Activated CD8-positive, alpha-beta memory T cell treated with anti-CD3 and anti-CD28 coated beads for 1 hour (primary cell): ENCODE measurements around the gene CES2.
"Not testable (repeated sequence)": the region's sequence is repeated elsewhere in the genome, so short reads cannot be mapped to it uniquely, and the experiment has no call there.

Experiments
- DNase-seq, 2 donors: peaks; one replicate each; pipeline ENCODE4 v3.0.0-alpha.2; 2020; ENCODE audit warnings: low read depth in 1 of 2; ENCODE audit errors: extremely low read depth in 1 of 2

CES2 gene, protein sequence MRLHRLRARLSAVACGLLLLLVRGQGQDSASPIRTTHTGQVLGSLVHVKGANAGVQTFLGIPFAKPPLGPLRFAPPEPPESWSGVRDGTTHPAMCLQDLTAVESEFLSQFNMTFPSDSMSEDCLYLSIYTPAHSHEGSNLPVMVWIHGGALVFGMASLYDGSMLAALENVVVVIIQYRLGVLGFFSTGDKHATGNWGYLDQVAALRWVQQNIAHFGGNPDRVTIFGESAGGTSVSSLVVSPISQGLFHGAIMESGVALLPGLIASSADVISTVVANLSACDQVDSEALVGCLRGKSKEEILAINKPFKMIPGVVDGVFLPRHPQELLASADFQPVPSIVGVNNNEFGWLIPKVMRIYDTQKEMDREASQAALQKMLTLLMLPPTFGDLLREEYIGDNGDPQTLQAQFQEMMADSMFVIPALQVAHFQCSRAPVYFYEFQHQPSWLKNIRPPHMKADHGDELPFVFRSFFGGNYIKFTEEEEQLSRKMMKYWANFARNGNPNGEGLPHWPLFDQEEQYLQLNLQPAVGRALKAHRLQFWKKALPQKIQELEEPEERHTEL

DNA sequence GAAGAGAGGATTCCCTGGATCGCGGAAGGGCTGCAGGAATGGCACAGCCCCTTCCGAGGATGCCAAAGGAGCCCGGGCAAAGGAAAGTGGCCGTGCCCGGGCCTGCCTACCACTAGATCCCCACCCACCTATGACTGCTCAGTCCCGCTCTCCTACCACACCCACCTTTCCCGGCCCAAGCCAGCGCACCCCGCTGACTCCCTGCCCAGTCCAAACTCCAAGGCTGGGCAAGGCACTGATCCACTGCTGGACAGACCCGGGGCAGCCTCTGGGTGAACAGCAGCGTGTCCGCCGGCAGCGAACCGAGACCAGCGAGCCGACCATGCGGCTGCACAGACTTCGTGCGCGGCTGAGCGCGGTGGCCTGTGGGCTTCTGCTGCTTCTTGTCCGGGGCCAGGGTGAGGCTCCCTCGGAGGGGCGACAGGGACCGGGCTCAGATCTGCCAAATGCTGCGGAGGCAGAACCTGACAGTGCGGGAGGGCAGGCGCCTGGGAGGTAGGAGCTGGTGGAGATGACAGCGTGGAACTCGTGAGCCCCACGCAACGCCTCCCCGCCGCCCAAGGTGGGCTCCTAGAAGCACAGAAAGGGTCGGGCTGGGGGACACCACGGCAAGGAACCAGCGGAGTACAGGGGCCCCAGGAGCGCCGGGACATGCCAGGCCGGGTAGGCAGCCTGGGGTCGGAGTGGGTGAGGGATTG, at the start of gene CES2:
Gene CES2, plus strand, starts transcription at position 203 of the 698 bp plus-strand sequence. Its CDS starts 120 bp downstream, at position 323.
- no peak for DNase-seq

- no peak for DNase-seq
These were observed 49.0 kb upstream of the CES2 start for GRCh38 chr16:66886321-66886720.

GRCh38 chr16:66886914-66887313, 48.4 kb upstream of the CES2 start:
- DNase-seq, result no peak

GRCh38 chr16:66888647-66889615, 46.4 kb upstream of the CES2 start:
- DNase-seq, result no peak

GRCh38 chr16:66889622-66890021, 45.7 kb upstream of the CES2 start:
- no peak for DNase-seq

DNA sequence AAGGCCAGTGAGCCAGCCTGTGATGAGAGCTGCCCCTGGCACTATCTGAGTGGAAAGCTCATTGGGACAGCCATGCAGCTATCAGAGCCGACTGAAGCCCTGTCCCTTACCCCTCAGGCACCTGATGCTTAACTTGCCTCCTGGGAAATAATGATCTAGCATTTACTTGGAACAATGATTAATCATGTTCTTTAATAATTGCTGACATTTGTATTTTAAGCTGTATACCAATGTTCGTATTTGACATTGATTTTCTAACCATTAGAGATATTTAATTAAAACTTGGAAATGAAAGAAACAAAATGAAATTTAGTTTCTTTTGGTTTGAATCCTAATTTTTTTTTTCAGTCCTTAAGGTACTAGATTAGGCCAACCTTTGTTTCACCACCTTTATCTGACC, 44.5 kb upstream of the CES2 start:
- no peak for DNase-seq

GRCh38 chr16:66891360-66891759, 44.0 kb upstream of the CES2 start:
- no peak for DNase-seq

DNA sequence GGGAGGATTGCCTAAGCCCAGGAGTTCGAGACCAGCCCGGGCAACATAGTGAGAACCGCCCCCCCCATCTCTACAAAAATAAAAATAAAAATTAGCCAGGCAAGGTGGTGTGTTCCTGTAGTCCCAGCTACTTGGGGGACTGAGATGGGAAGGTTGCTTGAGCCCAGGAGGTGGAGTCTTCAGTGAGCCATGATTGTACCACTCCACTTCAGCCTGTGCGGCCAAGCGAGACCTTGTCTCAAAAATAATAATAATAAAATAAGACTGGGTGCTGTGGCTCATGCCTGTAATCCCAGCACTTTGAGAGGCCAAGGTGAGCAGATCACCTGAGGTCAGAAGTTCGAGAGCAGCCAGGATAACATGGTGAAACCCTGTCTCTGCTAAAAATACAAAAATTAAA, 43.5 kb upstream of the CES2 start:
- DNase-seq, result no peak

GRCh38 chr16:66894055-66894454, 41.3 kb upstream of the CES2 start:
- no peak for DNase-seq

DNA sequence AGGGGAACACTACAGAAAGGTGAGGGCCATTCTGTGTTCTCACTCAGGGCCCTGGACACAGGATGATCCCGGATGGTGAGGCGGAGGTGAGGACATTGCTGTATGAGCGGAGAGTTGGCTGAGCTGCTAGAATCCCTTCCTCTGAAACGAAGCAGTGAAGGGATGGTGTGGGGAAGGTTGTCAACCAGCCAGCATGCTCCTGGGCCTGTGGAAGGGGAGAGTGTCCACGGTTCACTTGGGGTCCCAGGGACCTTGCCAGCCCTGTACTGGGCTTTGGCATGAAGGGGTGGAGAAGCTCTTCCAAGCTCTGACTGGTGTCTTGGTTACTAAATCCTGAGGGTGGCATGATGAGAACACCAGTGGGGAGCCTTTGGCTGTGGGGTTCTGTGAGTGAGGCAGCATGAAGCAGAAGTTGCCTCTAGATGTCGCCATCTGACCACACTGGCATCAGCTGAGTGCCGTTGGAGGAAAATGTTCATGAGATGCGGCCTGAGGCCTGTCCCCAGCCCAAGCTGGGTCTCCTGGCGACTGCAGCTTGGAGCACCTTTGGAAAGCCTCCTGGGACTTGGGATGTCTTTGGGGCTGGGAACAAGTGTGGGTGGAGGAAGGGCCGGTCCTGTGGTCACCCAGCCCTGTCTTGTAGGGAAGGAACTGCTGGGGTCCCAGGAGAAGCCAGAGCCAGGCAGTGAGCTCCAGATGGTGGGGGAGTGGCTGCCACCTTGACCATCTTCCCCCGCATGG, 40.2 kb upstream of the CES2 start:
- DNase-seq, result peak in 1 of 2 donors; percentile 27

GRCh38 chr16:66895689-66895979, 39.7 kb upstream of the CES2 start:
- no peak for DNase-seq

DNA sequence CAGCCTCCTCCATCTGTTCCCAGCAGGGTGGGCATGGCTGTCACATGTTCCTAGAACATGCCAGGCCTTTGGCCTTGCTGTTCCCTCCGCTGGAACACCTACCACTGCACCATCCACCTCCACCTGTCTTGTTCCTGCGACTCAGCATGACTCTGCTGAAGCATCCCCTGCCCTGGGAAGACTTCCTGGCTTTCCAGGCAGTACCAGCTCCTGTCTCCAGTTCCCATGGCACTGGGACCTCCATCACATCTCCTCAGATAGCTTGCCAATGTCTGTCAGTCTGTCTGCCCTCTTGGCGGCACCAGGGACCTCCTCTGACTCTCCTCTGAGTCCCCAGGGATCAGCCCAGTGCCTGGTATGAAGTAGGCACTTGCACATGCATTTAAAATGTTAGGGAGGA, 39.3 kb upstream of the CES2 start:
- no peak for DNase-seq

GRCh38 chr16:66896682-66897081, 38.6 kb upstream of the CES2 start:
- not testable (repeated sequence) for DNase-seq

- no peak for DNase-seq
These were observed 37.1 kb upstream of the CES2 start for GRCh38 chr16:66898207-66898606.

DNA sequence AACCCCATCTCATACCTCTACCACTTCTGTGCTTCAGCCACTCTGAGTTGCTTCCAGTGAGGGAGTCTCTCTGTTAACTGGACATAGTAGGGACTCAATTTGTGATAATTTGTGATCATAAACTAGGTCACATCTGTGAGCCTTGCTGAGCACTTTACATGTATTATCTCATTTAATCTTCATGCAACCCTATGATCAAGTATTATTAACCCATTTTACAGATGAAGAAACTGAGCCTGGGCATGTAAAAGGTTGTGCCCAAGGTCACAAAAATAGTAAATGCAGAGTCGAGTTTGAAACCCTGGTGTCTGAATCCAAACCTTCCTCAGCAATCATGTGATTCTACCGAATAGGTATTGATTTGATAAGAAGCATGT, 36.4 kb upstream of the CES2 start:
- DNase-seq, result no peak

GRCh38 chr16:66899310-66899944, 35.9 kb upstream of the CES2 start:
- DNase-seq, result no peak

DNA sequence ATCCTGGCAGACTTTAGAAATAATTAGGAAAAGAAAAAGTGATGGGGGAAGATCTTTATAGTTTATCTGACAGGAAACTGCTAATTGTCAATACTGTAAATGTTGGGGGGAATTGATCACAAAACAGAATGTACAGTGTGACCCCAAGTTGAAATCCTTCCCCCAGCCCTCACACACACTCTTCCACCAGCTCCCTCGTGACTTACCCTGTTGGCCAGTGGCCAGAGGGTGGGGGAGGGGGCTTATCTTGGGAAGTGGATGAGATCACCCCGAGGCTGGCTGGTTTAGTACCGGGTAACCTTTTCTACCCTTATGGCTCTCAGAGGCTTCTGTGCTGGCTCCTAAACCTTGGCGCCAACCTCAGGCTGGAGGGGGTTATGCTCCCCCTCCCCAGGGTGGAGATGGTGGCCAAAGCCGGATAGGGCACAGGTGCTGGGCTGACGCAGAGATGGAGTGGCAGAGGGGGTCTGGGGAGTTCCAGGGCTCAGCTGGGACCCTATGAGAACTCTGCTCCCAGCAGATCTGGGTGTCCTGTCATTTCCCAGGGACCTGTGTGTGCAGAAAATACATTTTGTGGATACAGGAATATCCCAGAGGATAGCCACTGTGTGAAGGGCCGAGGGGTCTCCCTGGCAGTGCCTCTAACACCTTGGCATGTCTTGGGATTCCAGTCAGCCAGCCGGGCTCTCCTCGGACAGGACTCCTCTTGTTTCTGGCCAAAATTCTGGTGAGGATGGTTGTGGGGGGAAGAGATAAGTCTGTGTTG, 35.2 kb upstream of the CES2 start:
- DNase-seq, result no peak

GRCh38 chr16:66900721-66901441, 34.4 kb upstream of the CES2 start:
- no peak for DNase-seq

DNA sequence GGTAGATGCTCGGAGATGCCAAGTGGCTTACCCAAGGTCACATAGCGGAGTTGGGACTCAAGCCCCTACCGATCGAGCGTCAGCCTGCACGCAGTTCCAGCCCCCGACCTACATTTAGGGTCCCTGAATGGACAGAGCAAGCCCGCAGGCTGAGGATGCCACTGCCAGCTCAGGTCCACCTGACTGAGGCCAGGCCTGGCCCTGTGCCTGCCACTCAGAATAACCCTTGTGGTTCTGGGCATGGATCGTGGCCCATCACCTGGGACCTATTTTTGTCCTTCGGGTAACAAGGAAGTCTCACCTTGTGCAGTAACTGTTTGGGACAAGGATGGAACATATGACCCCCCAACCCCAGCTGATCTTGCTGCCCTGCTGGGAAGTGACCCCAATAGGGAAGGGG, 33.7 kb upstream of the CES2 start:
- DNase-seq, result no peak
